ENCODE results near the gene ZSWIM3.

ZSWIM3 gene

DNA sequence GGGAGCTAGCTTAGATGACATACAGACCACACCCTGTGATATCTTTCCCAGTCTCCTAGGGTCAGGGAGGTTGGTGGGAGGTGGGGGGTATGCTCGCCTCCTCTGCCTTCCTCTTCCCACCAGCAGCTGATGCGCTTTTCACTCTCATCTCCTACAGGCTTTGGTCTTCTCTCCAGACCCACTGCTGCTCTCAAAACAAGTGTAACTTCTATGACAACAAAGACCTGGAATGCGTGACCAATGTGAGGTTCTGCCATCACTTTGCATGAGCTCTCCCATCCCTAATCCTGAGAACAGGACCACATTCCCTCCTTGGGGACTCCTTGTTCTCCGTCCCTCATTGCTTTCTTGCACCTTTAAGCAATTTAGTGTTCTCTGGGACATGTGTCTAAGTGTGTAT lies 36.4 kb downstream of the ZSWIM3 start:
- no peak overlapping the region for H3K4me3 ChIP-seq (replicated peaks; ENCODE audit: low read depth, low read length)
- H3K27me3 ChIP-seq (replicated peaks; ENCODE audit: control insufficient read depth, insufficient read depth, low read length): no peaks in the 10 kb centered on the region
- H3K36me3 ChIP-seq (ENCODE audit: control insufficient read depth, insufficient read depth, low read length): peaks cover 22% of the 10 kb centered on the region
- DNase-seq (ENCODE audit: extremely low read depth, insufficient read length): no peak
- TF ChIP-seq, protein P1, sequence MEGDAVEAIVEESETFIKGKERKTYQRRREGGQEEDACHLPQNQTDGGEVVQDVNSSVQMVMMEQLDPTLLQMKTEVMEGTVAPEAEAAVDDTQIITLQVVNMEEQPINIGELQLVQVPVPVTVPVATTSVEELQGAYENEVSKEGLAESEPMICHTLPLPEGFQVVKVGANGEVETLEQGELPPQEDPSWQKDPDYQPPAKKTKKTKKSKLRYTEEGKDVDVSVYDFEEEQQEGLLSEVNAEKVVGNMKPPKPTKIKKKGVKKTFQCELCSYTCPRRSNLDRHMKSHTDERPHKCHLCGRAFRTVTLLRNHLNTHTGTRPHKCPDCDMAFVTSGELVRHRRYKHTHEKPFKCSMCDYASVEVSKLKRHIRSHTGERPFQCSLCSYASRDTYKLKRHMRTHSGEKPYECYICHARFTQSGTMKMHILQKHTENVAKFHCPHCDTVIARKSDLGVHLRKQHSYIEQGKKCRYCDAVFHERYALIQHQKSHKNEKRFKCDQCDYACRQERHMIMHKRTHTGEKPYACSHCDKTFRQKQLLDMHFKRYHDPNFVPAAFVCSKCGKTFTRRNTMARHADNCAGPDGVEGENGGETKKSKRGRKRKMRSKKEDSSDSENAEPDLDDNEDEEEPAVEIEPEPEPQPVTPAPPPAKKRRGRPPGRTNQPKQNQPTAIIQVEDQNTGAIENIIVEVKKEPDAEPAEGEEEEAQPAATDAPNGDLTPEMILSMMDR (IDR thresholded peaks at IDR 0.05; ENCODE audit: insufficient read depth, low read length, poor library complexity, severe bottlenecking): no peak

GRCh38 chr20:45894797-45895196 lies 37.4 kb downstream of the ZSWIM3 start:
- TF ChIP-seq, protein P1 (IDR thresholded peaks at IDR 0.05; ENCODE audit: insufficient read depth, low read length, poor library complexity, severe bottlenecking): no peak
- no peak overlapping the region for H3K4me3 ChIP-seq (replicated peaks; ENCODE audit: low read depth, low read length)
- no peaks in the 10 kb centered on the region for H3K27me3 ChIP-seq (replicated peaks; ENCODE audit: control insufficient read depth, insufficient read depth, low read length)
- DNase-seq (ENCODE audit: extremely low read depth, insufficient read length): no peak
- peaks cover 22% of the 10 kb centered on the region for H3K36me3 ChIP-seq (ENCODE audit: control insufficient read depth, insufficient read depth, low read length)

DNA sequence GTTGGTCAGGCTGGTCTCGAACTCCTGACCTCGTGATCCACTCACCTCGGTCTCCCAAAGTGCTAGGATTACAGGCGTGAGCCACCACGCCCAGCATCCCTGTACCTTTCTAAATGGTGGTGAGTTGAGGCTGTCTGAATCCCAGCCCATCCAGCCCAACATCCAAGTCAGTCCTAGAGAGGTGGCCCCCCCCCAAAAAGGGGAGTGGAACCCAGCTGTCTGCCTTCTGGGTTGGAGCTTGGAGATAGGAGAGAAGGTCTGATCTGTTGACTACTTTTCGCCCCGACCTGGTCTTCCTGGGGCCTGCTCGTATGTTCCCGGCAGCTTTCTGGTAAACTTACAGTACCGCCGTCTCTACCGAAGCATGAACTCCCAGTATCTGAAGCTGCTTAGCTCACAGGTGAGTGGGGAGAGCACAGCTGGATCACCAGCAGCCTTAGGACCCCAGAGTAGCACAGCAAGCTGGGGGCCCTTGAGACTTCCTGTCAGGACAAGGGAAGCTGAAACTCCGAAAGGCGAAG lies 39.3 kb downstream of the ZSWIM3 start:
- Histone ChIP-seq H3K4me3 (replicated peaks; ENCODE audit: low read depth, low read length) (no peak overlapping the region), H3K36me3 (ENCODE audit: control insufficient read depth, insufficient read depth, low read length) (peaks cover 23% of the 10 kb centered on the region), H3K27me3 (replicated peaks; ENCODE audit: control insufficient read depth, insufficient read depth, low read length) (no peaks in the 10 kb centered on the region)
- DNase-seq (ENCODE audit: extremely low read depth, insufficient read length): no peak
- TF ChIP-seq, protein P1 (IDR thresholded peaks at IDR 0.05; ENCODE audit: insufficient read depth, low read length, poor library complexity, severe bottlenecking): no peak

DNA sequence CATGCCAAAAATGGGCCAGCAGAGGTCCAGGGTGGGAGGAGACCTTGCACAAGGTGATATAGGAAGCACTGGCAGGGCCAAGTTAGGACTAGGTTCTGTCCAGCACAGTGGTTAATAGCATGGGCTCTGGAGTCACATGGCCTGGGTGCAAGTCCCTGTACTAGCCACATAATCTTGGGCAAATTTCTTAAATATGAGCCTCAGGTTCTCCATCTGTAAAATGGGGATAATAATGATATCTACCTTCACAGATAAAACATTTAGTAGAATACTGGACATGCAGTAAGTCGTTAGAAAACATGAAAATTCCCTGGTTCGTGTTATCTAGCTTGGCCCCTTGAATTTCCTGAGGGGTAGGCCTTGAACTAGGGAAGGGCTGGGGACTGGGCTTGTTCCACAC lies 39.9 kb downstream of the ZSWIM3 start:
- no peak for DNase-seq (ENCODE audit: extremely low read depth, insufficient read length)
- H3K36me3 ChIP-seq (ENCODE audit: control insufficient read depth, insufficient read depth, low read length): peaks cover 23% of the 10 kb centered on the region
- TF ChIP-seq, protein P1 (IDR thresholded peaks at IDR 0.05; ENCODE audit: insufficient read depth, low read length, poor library complexity, severe bottlenecking): no peak

GRCh38 chr20:45897692-45898091 lies 40.3 kb downstream of the ZSWIM3 start:
- H3K27me3 ChIP-seq (replicated peaks; ENCODE audit: control insufficient read depth, insufficient read depth, low read length): no peaks in the 10 kb centered on the region
- peaks cover 23% of the 10 kb centered on the region for H3K36me3 ChIP-seq (ENCODE audit: control insufficient read depth, insufficient read depth, low read length)
- no peak overlapping the region for H3K4me3 ChIP-seq (replicated peaks; ENCODE audit: low read depth, low read length)
- DNase-seq (ENCODE audit: extremely low read depth, insufficient read length): no peak
- TF ChIP-seq, protein P1 (IDR thresholded peaks at IDR 0.05; ENCODE audit: insufficient read depth, low read length, poor library complexity, severe bottlenecking): no peak

More for the DNA sequence above, 39.9 kb downstream of the ZSWIM3 start:
- Histone ChIP-seq H3K4me3 (replicated peaks; ENCODE audit: low read depth, low read length) (no peak overlapping the region), H3K27me3 (replicated peaks; ENCODE audit: control insufficient read depth, insufficient read depth, low read length) (no peaks in the 10 kb centered on the region)

DNA sequence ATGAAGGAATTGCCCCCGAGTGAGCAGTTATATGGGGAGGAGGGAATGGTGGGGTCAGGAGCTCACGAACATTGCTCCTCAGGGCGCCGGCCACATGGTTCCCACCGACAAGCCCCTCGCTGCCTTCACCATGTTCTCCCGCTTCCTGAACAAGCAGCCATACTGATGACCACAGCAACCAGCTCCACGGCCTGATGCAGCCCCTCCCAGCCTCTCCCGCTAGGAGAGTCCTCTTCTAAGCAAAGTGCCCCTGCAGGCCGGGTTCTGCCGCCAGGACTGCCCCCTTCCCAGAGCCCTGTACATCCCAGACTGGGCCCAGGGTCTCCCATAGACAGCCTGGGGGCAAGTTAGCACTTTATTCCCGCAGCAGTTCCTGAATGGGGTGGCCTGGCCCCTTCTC lies 40.9 kb downstream of the ZSWIM3 start:
- Histone ChIP-seq H3K36me3 (ENCODE audit: control insufficient read depth, insufficient read depth, low read length) (peaks cover 22% of the 10 kb centered on the region), H3K27me3 (replicated peaks; ENCODE audit: control insufficient read depth, insufficient read depth, low read length) (no peaks in the 10 kb centered on the region), H3K4me3 (replicated peaks; ENCODE audit: low read depth, low read length) (no peak overlapping the region)
- no peak for DNase-seq (ENCODE audit: extremely low read depth, insufficient read length)
- TF ChIP-seq, protein P1 (IDR thresholded peaks at IDR 0.05; ENCODE audit: insufficient read depth, low read length, poor library complexity, severe bottlenecking): no peak

Measured in GM06990 (cell line).